B cell (primary cell): ENCODE measurements around the gene RANBP3. TPM values are rescaled to one million over a fixed set of nuclear protein-coding genes. Genes with fewer than 3 reads are reported as not detected.
"Not testable (repeated sequence)": the region's sequence is repeated elsewhere in the genome, so short reads cannot be mapped to it uniquely, and the experiment has no call there.

Experiments used
- ATAC-seq: fragments of 200-7000 bp; cut with Tn5 transposase; one replicate; pipeline ENCODE4 v1.10.0; 2021; ENCODE audit warnings: low read depth, mild to moderate bottlenecking, moderate number of reproducible peaks, moderate library complexity
- CTCF ChIA-PET: fragments of 350-600 bp; sonication (Branson Sonifier 250); formaldehyde crosslinking; loops from one replicate; lab custom pipeline; 2021; ENCODE audit warnings: antibody characterized with exemption, inconsistent platforms; lab: Charles Lee
- POLR2A ChIA-PET: fragments of 350-600 bp; sonication (Branson Sonifier 250); formaldehyde crosslinking; loops from one replicate; lab custom pipeline; 2021; ENCODE audit warnings: antibody characterized with exemption; lab: Charles Lee
- DNase-seq: peaks from one replicate; pipeline ENCODE4 v3.0.0; 2013
- H2AFZ ChIP-seq: 2 replicates; pipeline ENCODE4 v1.6.1; 2012; ENCODE audit warnings: mild to moderate bottlenecking, low read depth, low read length; ENCODE audit not compliant: insufficient read depth, poor library complexity, severe bottlenecking
- H3K27ac ChIP-seq, 2 donors: 1 replicate in 1 of 2; 2 replicates in 1 of 2; pipeline ENCODE4 v1.5.1; 2012 to 2013; ENCODE audit warnings: low read length in 2 of 2, mild to moderate bottlenecking in 2 of 2, moderate library complexity in 1 of 2
- H3K27me3 ChIP-seq, 4 experiments: fragments of 200-600 bp in 1 of 4; sonication (generic) in 1 of 4; replicated peaks in 1 of 4; 1 replicate in 2 of 4; 2 replicates in 2 of 4; pipeline versions ENCODE4 v1.6.1 to v1.7.0; 2013 to 2016; ENCODE audit warnings: low read length in 3 of 4, mild to moderate bottlenecking in 2 of 4, mixed read lengths in 1 of 4, moderate library complexity in 1 of 4; ENCODE audit not compliant: insufficient read depth in 4 of 4, control insufficient read depth in 3 of 4; ENCODE audit errors: control extremely low read depth in 1 of 4
- H3K36me3 ChIP-seq, 2 experiments: replicated peaks in 1 of 2; 1 replicate in 1 of 2; 2 replicates in 1 of 2; pipeline versions ENCODE4 v1.6.1 to v1.7.1; 2013; ENCODE audit warnings: low read length in 1 of 2; ENCODE audit not compliant: insufficient read depth in 2 of 2, control insufficient read depth in 1 of 2; ENCODE audit errors: control extremely low read depth in 1 of 2, extremely low read depth in 1 of 2
- H3K4me1 ChIP-seq, 2 donors: fragments of 200-600 bp in 1 of 2; sonication (generic) in 1 of 2; 1 replicate in 1 of 2; 2 replicates in 1 of 2; pipeline versions ENCODE4 v1.5.1 to v1.6.1; 2013 to 2017; ENCODE audit warnings: low read length in 2 of 2; ENCODE audit not compliant: control insufficient read depth in 2 of 2, insufficient read depth in 2 of 2
- H3K4me2 ChIP-seq: replicated peaks from 2 replicates; pipeline ENCODE3; 2012; ENCODE audit warnings: mild to moderate bottlenecking, low read depth, low read length; ENCODE audit not compliant: poor library complexity, severe bottlenecking
- H3K4me3 ChIP-seq, 5 experiments: fragments of 200-600 bp in 1 of 5; sonication (generic) in 1 of 5; 1 replicate in 3 of 5; 2 replicates in 2 of 5; pipeline versions ENCODE4 v1.5.1 to v1.7.0; 2011 to 2016; ENCODE audit warnings: low read length in 4 of 5, mild to moderate bottlenecking in 4 of 5, low read depth in 2 of 5, control low read depth in 1 of 5, moderate library complexity in 1 of 5; ENCODE audit not compliant: insufficient read depth in 1 of 5; ENCODE audit errors: control extremely low read depth in 1 of 5, extremely low read depth in 1 of 5
- H3K79me2 ChIP-seq: fragments of 200-600 bp; sonication (generic); one replicate; pipeline ENCODE4 v1.6.0; 2016; ENCODE audit warnings: low read length; ENCODE audit not compliant: control insufficient read depth, insufficient read depth
- H3K9ac ChIP-seq: fragments of 200-600 bp; sonication (generic); 2 replicates; pipeline ENCODE4 v1.6.1; 2017; ENCODE audit warnings: mild to moderate bottlenecking, low read length, moderate library complexity
- H3K9me3 ChIP-seq, 3 donors: one replicate each; pipeline versions ENCODE4 v1.6.1 to v1.7.1; 2013; ENCODE audit warnings: low read length in 2 of 3; ENCODE audit not compliant: control insufficient read depth in 2 of 3, insufficient read depth in 1 of 3; ENCODE audit errors: control extremely low read depth in 1 of 3
- H4K20me1 ChIP-seq: 2 replicates; pipeline ENCODE4 v1.6.0; 2012; ENCODE audit warnings: mild to moderate bottlenecking, low read length; ENCODE audit not compliant: insufficient read depth, control insufficient read depth, poor library complexity, severe bottlenecking
- H3K27ac Mint-ChIP-seq: one replicate; pipeline ENCODE4 v1.8.0; 2021; ENCODE audit warnings: mixed read lengths
- H3K27me3 Mint-ChIP-seq: one replicate; pipeline ENCODE4 v1.8.0; 2021; ENCODE audit warnings: mixed read lengths
- H3K4me1 Mint-ChIP-seq: one replicate; pipeline ENCODE4 v1.8.0; 2021; ENCODE audit warnings: mixed read lengths
- H3K4me3 Mint-ChIP-seq: one replicate; pipeline ENCODE4 v1.8.0; 2021; ENCODE audit warnings: mixed read lengths
- H3K9me3 Mint-ChIP-seq: one replicate; pipeline ENCODE4 v1.8.0; 2022; ENCODE audit warnings: mixed read lengths; ENCODE audit not compliant: insufficient read depth
- EZH2 ChIP-seq: IDR thresholded peaks from 2 replicates; pipeline ENCODE4 v1.6.1; 2012; ENCODE audit warnings: borderline replicate concordance, low read depth, mild to moderate bottlenecking, moderate library complexity, low read length; ENCODE audit not compliant: insufficient read depth, poor library complexity, severe bottlenecking
- WGBS: methylation state at CpG from one replicate; pipeline ENCODE4 v1.1.5; 2013; ENCODE audit warnings: missing lambda C conversion rate; ENCODE audit not compliant: insufficient coverage; 5-methylcytosine and 5-hydroxymethylcytosine counted together
- intact Hi-C: fragments of 100-400 bp; cut with micrococcal nuclease; formaldehyde crosslinking; loops from one replicate; pipeline ENCODE4 v1.10.0; 2022
- polyA plus RNA-seq: library from polyadenylated mRNA; depleted of rRNA; stranded (reverse); fragments of >200 nt; gene quantifications from 2 replicates; pipeline ENCODE4 v1.2.3, GENCODE V29; 2012
- total RNA-seq, 2 donors: library from RNA; stranded (reverse); fragments of 120-200 nt in 1 of 2; gene quantifications; 1 replicate in 1 of 2; 2 replicates in 1 of 2; pipeline versions ENCODE4 v1.2.3 to v1.2.4, GENCODE V29; 2013 to 2022
- TF ChIP-seq, protein P1 (sequence below): fragments of 200-600 bp; IDR thresholded peaks from one replicate; pipeline ENCODE4 v1.8.0; 2022; ENCODE audit warnings: antibody characterized with exemption, mild to moderate bottlenecking

RANBP3 gene
- total and polyA plus RNA-seq, 2 donors (not counting 1 experiment from before 2014, with no cell fraction given) = 86.7 to 91.7 TPM

DNA sequence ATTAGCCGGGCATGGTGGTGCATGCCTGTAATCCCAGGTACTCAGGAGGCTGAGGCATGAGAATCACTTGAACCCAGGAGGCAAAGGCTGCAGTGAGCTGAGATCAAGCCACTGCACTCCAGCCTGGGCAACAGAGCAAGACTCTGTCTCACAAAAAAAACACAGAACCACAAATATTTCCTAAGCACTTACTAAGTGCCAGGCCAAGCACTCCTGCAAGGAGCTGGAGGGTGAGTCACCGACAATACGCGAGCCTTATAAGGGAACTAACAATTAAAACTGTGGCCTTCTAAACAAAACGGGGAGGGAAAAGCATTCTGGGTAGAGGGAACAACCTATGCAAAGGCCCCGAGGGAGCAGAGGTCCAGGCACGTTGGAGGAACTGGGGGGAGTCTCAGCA is 103.4 kb downstream of the RANBP3 start:
- WGBS = 87% methylated on average over 6 of the region's 7 CpGs
- H3K4me3 Mint-ChIP-seq, intact Hi-C loops, CTCF ChIA-PET, H3K4me2 ChIP-seq, POLR2A ChIA-PET, H3K27me3 ChIP-seq, H3K4me3 ChIP-seq, H3K79me2 ChIP-seq, H3K4me1 Mint-ChIP-seq, DNase-seq, H3K9ac ChIP-seq, H3K4me1 ChIP-seq, H3K27ac ChIP-seq, H3K36me3 ChIP-seq, H2AFZ ChIP-seq, ATAC-seq, H3K9me3 ChIP-seq, H4K20me1 ChIP-seq, H3K9me3 Mint-ChIP-seq, H3K27ac Mint-ChIP-seq: not testable (repeated sequence)
- H3K27me3 Mint-ChIP-seq = peaks cover 12% of the 10 kb centered on the region

DNA sequence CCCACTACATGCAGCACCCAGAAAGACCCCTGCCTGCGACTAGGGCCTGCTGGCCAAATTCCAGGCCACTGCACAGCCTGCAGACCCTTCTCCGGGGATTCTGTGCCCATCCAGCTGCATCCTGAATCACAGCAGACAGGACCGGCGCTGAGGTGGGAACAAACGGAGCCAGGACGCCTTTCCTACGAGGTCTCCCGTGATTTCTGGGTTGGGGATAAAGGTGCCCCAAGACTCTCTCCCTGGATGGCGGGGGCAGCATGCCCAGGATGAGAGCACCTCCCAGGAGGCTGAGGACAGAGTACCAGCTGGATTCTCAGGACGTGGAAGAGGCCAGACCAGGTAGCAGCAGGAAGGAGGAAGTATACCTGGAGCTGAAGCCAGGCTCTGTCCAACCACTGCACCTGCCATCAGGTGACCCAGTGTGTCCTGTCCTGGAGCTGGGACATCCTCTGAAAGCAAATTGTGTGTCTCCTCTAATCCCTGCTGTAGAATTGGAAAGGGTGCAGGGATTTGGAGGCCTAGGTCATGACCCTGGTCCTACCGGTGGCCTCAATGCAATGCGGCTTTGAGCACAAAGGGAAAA is 104.2 kb downstream of the RANBP3 start:
- no peak for DNase-seq
- TF ChIP-seq, protein P1, sequence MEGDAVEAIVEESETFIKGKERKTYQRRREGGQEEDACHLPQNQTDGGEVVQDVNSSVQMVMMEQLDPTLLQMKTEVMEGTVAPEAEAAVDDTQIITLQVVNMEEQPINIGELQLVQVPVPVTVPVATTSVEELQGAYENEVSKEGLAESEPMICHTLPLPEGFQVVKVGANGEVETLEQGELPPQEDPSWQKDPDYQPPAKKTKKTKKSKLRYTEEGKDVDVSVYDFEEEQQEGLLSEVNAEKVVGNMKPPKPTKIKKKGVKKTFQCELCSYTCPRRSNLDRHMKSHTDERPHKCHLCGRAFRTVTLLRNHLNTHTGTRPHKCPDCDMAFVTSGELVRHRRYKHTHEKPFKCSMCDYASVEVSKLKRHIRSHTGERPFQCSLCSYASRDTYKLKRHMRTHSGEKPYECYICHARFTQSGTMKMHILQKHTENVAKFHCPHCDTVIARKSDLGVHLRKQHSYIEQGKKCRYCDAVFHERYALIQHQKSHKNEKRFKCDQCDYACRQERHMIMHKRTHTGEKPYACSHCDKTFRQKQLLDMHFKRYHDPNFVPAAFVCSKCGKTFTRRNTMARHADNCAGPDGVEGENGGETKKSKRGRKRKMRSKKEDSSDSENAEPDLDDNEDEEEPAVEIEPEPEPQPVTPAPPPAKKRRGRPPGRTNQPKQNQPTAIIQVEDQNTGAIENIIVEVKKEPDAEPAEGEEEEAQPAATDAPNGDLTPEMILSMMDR = no peak
- no peak for TF ChIP-seq EZH2
- Mint-ChIP-seq H3K27me3 (peaks cover 9% of the 10 kb centered on the region), H3K9me3 (no peaks in the 10 kb centered on the region), H3K4me1 (no peaks in the 10 kb centered on the region), H3K27ac (no peak overlapping the region), H3K4me3 (no peak overlapping the region)
- ATAC-seq = no peak
- Histone ChIP-seq H3K27me3 (peaks cover 0 to 4% (median 1%) of the 10 kb centered on the region in 4 experiments), H3K4me3 (no peak overlapping the region), H3K79me2 (no peaks in the 10 kb centered on the region), H3K9ac (no peak overlapping the region), H4K20me1 (no peaks in the 10 kb centered on the region), H3K9me3 (no peaks in the 10 kb centered on the region), H3K27ac (no peak overlapping the region), H3K4me2 (no peak overlapping the region), H3K36me3 (no peaks in the 10 kb centered on the region), H2AFZ (no peak overlapping the region), H3K4me1 (no peaks in the 10 kb centered on the region)
- 95% methylated on average over 12 of the region's 12 CpGs for WGBS
- POLR2A ChIA-PET = no interaction called here
- CTCF ChIA-PET = no interaction called here
- intact Hi-C loops = no loop called here
